ENCODE results near the gene CRYGN.

Gene CRYGN

GRCh38 chr7:151483711-151483983, 43.7 kb upstream of the CRYGN start:
- no peak for DNase-seq (ENCODE audit: extremely low read depth, low read depth)
- no peak overlapping the region for H3K4me3 ChIP-seq (replicated peaks; ENCODE audit: low read depth, low read length)

GRCh38 chr7:151482883-151483710, 43.2 kb upstream of the CRYGN start:
- DNase-seq (ENCODE audit: extremely low read depth, low read depth), result no peak
- H3K4me3 ChIP-seq (replicated peaks; ENCODE audit: low read depth, low read length), result no peak overlapping the region
- TF ChIP-seq, protein P1, sequence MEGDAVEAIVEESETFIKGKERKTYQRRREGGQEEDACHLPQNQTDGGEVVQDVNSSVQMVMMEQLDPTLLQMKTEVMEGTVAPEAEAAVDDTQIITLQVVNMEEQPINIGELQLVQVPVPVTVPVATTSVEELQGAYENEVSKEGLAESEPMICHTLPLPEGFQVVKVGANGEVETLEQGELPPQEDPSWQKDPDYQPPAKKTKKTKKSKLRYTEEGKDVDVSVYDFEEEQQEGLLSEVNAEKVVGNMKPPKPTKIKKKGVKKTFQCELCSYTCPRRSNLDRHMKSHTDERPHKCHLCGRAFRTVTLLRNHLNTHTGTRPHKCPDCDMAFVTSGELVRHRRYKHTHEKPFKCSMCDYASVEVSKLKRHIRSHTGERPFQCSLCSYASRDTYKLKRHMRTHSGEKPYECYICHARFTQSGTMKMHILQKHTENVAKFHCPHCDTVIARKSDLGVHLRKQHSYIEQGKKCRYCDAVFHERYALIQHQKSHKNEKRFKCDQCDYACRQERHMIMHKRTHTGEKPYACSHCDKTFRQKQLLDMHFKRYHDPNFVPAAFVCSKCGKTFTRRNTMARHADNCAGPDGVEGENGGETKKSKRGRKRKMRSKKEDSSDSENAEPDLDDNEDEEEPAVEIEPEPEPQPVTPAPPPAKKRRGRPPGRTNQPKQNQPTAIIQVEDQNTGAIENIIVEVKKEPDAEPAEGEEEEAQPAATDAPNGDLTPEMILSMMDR (IDR thresholded peaks at IDR 0.05; ENCODE audit: low read depth, low read length, missing control alignments), result no peak

More at GRCh38 chr7:151483711-151483983, 43.7 kb upstream of the CRYGN start:
- TF ChIP-seq, protein P1 (IDR thresholded peaks at IDR 0.05; ENCODE audit: low read depth, low read length, missing control alignments), result no peak

DNA sequence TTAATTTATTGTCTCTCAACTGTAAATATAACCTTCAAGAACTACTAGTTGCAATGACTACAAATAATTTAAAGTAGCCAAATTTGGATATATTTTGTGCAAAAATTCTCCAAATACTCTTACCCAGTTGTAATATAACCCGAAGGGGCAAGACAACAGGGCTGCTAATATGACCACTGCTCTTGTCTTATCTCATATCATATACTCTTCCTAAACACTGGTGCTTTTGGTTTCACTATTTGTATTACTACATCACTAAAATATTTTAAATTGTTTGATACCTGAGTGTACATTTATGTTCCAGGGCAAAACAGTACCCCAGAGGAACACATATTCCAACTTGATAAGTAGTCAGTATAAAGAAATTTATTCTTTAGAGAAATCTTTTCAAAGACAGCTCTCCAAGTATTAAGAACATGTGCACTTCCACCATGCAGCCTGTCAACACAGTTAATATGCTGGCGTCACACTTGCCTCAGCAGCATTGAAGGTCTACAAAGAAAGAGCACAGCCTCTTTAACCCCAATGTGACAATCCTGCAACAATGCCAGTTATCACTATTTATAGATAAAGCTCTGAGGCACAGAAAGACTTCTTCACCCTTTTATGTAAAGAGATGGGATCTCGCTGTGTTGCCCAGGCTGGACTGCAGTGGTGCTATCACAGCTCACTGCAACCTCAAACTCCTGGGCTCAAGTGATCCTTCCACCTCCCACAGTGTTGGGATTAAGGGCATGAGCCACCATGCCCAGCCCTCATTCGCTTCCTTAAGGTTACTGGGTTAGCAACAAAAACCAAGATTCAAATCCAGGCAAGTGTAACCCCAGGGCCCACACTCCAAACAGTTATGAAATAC, 41.9 kb upstream of the CRYGN start:
- DNase-seq (ENCODE audit: extremely low read depth, low read depth), result no peak
- TF ChIP-seq, protein P1 (IDR thresholded peaks at IDR 0.05; ENCODE audit: low read depth, low read length, missing control alignments), result no peak
- H3K4me3 ChIP-seq (replicated peaks; ENCODE audit: low read depth, low read length), result no peak overlapping the region

GRCh38 chr7:151477867-151478266, 37.9 kb upstream of the CRYGN start:
- no peak for DNase-seq (ENCODE audit: extremely low read depth, low read depth)
- H3K4me3 ChIP-seq (replicated peaks; ENCODE audit: low read depth, low read length), result no peak overlapping the region
- TF ChIP-seq, protein P1 (IDR thresholded peaks at IDR 0.05; ENCODE audit: low read depth, low read length, missing control alignments), result no peak

- no peak overlapping the region for H3K4me3 ChIP-seq (replicated peaks; ENCODE audit: low read depth, low read length)
- DNase-seq (ENCODE audit: extremely low read depth, low read depth), result no peak
- TF ChIP-seq, protein P1 (IDR thresholded peaks at IDR 0.05; ENCODE audit: low read depth, low read length, missing control alignments), result no peak
Measured at GRCh38 chr7:151472644-151473380, 32.9 kb upstream of the CRYGN start.

DNA sequence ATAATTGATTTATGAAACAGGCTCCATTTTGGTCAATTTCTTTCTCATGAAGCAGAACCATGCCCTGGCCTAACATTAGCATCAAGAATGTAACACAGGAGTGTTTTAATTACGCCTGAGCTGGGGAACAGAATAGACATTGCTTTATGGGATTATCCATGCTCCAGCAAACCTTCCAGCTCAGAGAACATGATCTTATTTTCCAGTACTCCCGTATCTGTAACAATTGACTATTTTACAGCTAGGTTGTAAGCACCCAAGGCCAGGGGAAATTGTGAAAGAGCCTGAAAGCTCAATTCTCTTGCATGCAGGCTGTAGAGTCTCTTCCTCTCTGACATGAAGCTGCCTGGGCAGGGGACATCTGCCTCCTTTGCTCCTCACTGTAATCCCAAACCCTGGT, 30.8 kb upstream of the CRYGN start:
- H3K4me3 ChIP-seq (replicated peaks; ENCODE audit: low read depth, low read length), result no peak overlapping the region
- DNase-seq (ENCODE audit: extremely low read depth, low read depth), result no peak
- TF ChIP-seq, protein P1 (IDR thresholded peaks at IDR 0.05; ENCODE audit: low read depth, low read length, missing control alignments), result no peak
